ENCODE measurements around the gene TCEANC. TPM values are rescaled to one million over a fixed set of nuclear protein-coding genes. Genes with fewer than 3 reads are reported as not detected.

Gene TCEANC
- total RNA-seq, 2 donors from 2014 or later = 1.8 to 3.6 TPM

GRCh38 chrX:13700380-13700779, 47.4 kb downstream of the TCEANC start:
- TF ChIP-seq CTCF (conservative IDR thresholded peaks at IDR 0.05) = no peak
- peaks cover 50% of the 10 kb centered on the region for H3K9me3 Mint-ChIP-seq

GRCh38 chrX:13702111-13702789, 49.3 kb downstream of the TCEANC start:
- Histone ChIP-seq H3K4me1 (ENCODE audit: control insufficient read depth, insufficient read depth, low read length) (no peaks in the 10 kb centered on the region), H3K9me3 (ENCODE audit: control insufficient read depth, low read length) (no peaks in the 10 kb centered on the region), H3K9ac (ENCODE audit: extremely low read depth, low read length, poor library complexity, severe bottlenecking) (no peak overlapping the region), H3K4me3 (ENCODE audit: low read length) (no peak overlapping the region), H3K27me3 (ENCODE audit: control insufficient read depth, insufficient read depth, low read length, poor library complexity, severe bottlenecking) (no peaks in the 10 kb centered on the region), H3K27ac (ENCODE audit: low read depth, low read length) (no peak overlapping the region), H3K36me3 (ENCODE audit: control insufficient read depth, insufficient read depth, low read length) (peaks cover 8% of the 10 kb centered on the region)
- Mint-ChIP-seq H3K9me3 (peaks cover 44% of the 10 kb centered on the region), H3K4me1 (peaks cover 3% of the 10 kb centered on the region), H3K27me3 (ENCODE audit: insufficient read depth) (no peaks in the 10 kb centered on the region), H3K36me3 (ENCODE audit: low read depth) (no peaks in the 10 kb centered on the region), H3K4me3 (no peak overlapping the region), H3K27ac (no peak overlapping the region)
- WGBS, 2 experiments (ENCODE audit: insufficient coverage in 1 of 2, insufficient read length in 1 of 2) = 80 to 91% methylated on average over 1 to 5 of the region's 5 CpGs
- DNase-seq = no peak
- no peak for TF ChIP-seq CTCF (conservative IDR thresholded peaks at IDR 0.05)

More at GRCh38 chrX:13700380-13700779, 47.4 kb downstream of the TCEANC start:
- 90 to 100% methylated on average over 3 to 4 of the region's 4 CpGs for WGBS, 2 experiments (ENCODE audit: insufficient coverage in 1 of 2, insufficient read length in 1 of 2)
- H3K36me3 Mint-ChIP-seq (ENCODE audit: low read depth) = no peaks in the 10 kb centered on the region
- no peak overlapping the region for H3K4me3 Mint-ChIP-seq
- no peaks in the 10 kb centered on the region for H3K27me3 ChIP-seq (ENCODE audit: control insufficient read depth, insufficient read depth, low read length, poor library complexity, severe bottlenecking)
- H3K9ac ChIP-seq (ENCODE audit: extremely low read depth, low read length, poor library complexity, severe bottlenecking) = no peak overlapping the region
- H3K4me1 Mint-ChIP-seq = peaks cover 3% of the 10 kb centered on the region
- H3K4me1 ChIP-seq (ENCODE audit: control insufficient read depth, insufficient read depth, low read length) = no peaks in the 10 kb centered on the region
- no peak overlapping the region for H3K27ac Mint-ChIP-seq
- H3K9me3 ChIP-seq (ENCODE audit: control insufficient read depth, low read length) = no peaks in the 10 kb centered on the region
- H3K36me3 ChIP-seq (ENCODE audit: control insufficient read depth, insufficient read depth, low read length) = peaks cover 8% of the 10 kb centered on the region
- no peak for DNase-seq
- no peaks in the 10 kb centered on the region for H3K27me3 Mint-ChIP-seq (ENCODE audit: insufficient read depth)
- H3K27ac ChIP-seq (ENCODE audit: low read depth, low read length) = no peak overlapping the region
- no peak overlapping the region for H3K4me3 ChIP-seq (ENCODE audit: low read length)

GRCh38 chrX:13703135-13703534, 50.2 kb downstream of the TCEANC start:
- Mint-ChIP-seq H3K27me3 (ENCODE audit: insufficient read depth) (no peaks in the 10 kb centered on the region), H3K36me3 (ENCODE audit: low read depth) (peaks cover 5% of the 10 kb centered on the region), H3K9me3 (peaks cover 43% of the 10 kb centered on the region), H3K4me1 (peaks cover 3% of the 10 kb centered on the region), H3K4me3 (no peak overlapping the region), H3K27ac (no peak overlapping the region)
- no peak for TF ChIP-seq CTCF (conservative IDR thresholded peaks at IDR 0.05)
- Histone ChIP-seq H3K9ac (ENCODE audit: extremely low read depth, low read length, poor library complexity, severe bottlenecking) (no peak overlapping the region), H3K27me3 (ENCODE audit: control insufficient read depth, insufficient read depth, low read length, poor library complexity, severe bottlenecking) (no peaks in the 10 kb centered on the region), H3K36me3 (ENCODE audit: control insufficient read depth, insufficient read depth, low read length) (peaks cover 4% of the 10 kb centered on the region), H3K27ac (ENCODE audit: low read depth, low read length) (no peak overlapping the region), H3K4me1 (ENCODE audit: control insufficient read depth, insufficient read depth, low read length) (no peaks in the 10 kb centered on the region), H3K9me3 (ENCODE audit: control insufficient read depth, low read length) (no peaks in the 10 kb centered on the region), H3K4me3 (ENCODE audit: low read length) (no peak overlapping the region)
- WGBS, 2 experiments (ENCODE audit: insufficient coverage in 1 of 2, insufficient read length in 1 of 2) = 97 to 100% methylated on average over 1 to 3 of the region's 3 CpGs
- no peak for DNase-seq

Data from endodermal cell (in vitro differentiated cells).